ENCODE measurements around the gene SPOCK3. TPM values are rescaled to one million over a fixed set of nuclear protein-coding genes. Genes with fewer than 3 reads are reported as not detected.

Gene SPOCK3
- total and polyA plus RNA-seq, 2 donors (not counting 3 experiments of a cell fraction or from before 2014, with no cell fraction given), result 0.10 TPM; not detected in 1

DNA sequence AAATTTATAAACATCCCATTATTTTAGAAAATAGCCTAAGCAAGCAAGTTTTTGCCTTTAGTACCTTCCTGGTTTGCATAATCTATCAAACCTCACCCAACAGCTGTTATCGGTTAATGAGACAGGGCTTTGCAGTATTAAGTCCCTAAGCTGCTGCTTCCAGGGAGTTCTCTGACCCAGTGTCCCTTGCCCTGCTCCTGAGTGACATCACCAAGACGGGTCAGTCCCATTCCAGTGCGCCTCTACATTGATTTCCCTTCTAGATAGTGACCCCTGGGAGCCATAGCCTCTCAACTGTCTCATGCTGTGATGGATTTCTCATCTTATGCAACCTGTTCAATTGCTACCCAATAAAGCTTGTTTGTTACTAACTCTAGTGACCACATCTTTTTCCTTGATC, 410.4 kb downstream of the SPOCK3 start:
- H3K79me2 ChIP-seq (ENCODE audit: control insufficient read depth, insufficient read depth, low read length), result no peaks in the 10 kb centered on the region
- H4K20me1 ChIP-seq (replicated peaks; ENCODE audit: control insufficient read depth, extremely low read depth, insufficient read depth, low read length), result no peaks in the 10 kb centered on the region
- H3K9me3 ChIP-seq (replicated peaks; ENCODE audit: control insufficient read depth, insufficient read depth, low read length), result no peaks in the 10 kb centered on the region
- no peak overlapping the region for H3K4me2 ChIP-seq (ENCODE audit: insufficient read depth, low read length)
- DNase-seq (ENCODE audit: low read depth, low spot score) (no peak), FAIRE-seq (no peak)
- POLR2A ChIA-PET, result no interaction called here
- no peak for TF ChIP-seq POLR2A (IDR thresholded peaks at IDR 0.05; ENCODE audit: low read depth, low read length)
- TF ChIP-seq MYC (IDR thresholded peaks at IDR 0.05; ENCODE audit: low read depth, low read length), result no peak
- TF ChIP-seq FOS (IDR thresholded peaks at IDR 0.05; ENCODE audit: borderline replicate concordance, insufficient read depth, low read length), result no peak
- no peak for TF ChIP-seq JUN (IDR thresholded peaks at IDR 0.05; ENCODE audit: borderline replicate concordance, insufficient read depth, insufficient read length, low read depth)
- TF ChIP-seq GATA2 (IDR thresholded peaks at IDR 0.05; ENCODE audit: insufficient read depth, insufficient read length, low read depth, low read length), result no peak
- TF ChIP-seq POLR2AphosphoS5 (IDR thresholded peaks at IDR 0.05; ENCODE audit: insufficient read depth, low read depth, low read length), result no peak
- TF ChIP-seq EZH2 (IDR thresholded peaks at IDR 0.05; ENCODE audit: borderline replicate concordance, low read depth, low read length, severe bottlenecking), result no peak
- TF ChIP-seq, protein P1, sequence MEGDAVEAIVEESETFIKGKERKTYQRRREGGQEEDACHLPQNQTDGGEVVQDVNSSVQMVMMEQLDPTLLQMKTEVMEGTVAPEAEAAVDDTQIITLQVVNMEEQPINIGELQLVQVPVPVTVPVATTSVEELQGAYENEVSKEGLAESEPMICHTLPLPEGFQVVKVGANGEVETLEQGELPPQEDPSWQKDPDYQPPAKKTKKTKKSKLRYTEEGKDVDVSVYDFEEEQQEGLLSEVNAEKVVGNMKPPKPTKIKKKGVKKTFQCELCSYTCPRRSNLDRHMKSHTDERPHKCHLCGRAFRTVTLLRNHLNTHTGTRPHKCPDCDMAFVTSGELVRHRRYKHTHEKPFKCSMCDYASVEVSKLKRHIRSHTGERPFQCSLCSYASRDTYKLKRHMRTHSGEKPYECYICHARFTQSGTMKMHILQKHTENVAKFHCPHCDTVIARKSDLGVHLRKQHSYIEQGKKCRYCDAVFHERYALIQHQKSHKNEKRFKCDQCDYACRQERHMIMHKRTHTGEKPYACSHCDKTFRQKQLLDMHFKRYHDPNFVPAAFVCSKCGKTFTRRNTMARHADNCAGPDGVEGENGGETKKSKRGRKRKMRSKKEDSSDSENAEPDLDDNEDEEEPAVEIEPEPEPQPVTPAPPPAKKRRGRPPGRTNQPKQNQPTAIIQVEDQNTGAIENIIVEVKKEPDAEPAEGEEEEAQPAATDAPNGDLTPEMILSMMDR (IDR thresholded peaks at IDR 0.05; ENCODE audit: extremely low read depth in 1 of 2, insufficient read depth in 1 of 2, low read depth in 1 of 2, low read length in 2 of 2), result no peak
- TF ChIP-seq, protein P2, sequence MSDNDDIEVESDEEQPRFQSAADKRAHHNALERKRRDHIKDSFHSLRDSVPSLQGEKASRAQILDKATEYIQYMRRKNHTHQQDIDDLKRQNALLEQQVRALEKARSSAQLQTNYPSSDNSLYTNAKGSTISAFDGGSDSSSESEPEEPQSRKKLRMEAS (IDR thresholded peaks at IDR 0.05; ENCODE audit: insufficient read depth, insufficient read length), result no peak
- CTCF ChIA-PET, result no interaction called here
- H2AFZ ChIP-seq (ENCODE audit: low read depth, low read length), result no peak overlapping the region
- intact Hi-C loops (cut with micrococcal nuclease) (no loop called here), dilution Hi-C loops (cut with MboI; ENCODE audit: extremely low pct_ligation_motif_present, low sequenced_read_pairs) (no loop called here)
- BruUV-seq (replicated peaks), result no TSS peak
- no peak overlapping the region for H3K4me3 ChIP-seq (replicated peaks in 1 of 3; ENCODE audit: insufficient read depth in 1 of 3, low read depth in 1 of 3, low read length in 3 of 3)
- no peaks in the 10 kb centered on the region for H3K36me3 ChIP-seq (ENCODE audit: control insufficient read depth in 2 of 2, extremely low read depth in 1 of 2, insufficient read depth in 2 of 2, low read length in 2 of 2)
- no peak overlapping the region for H3K27ac ChIP-seq (ENCODE audit: insufficient read depth, low read depth, low read length)
- H3K9ac ChIP-seq (replicated peaks; ENCODE audit: extremely low read depth, insufficient read depth, low read length), result no peak overlapping the region
- no peaks in the 10 kb centered on the region for H3K4me1 ChIP-seq (ENCODE audit: control insufficient read depth, extremely low read depth, insufficient read depth, low read length)
- H3K9me1 ChIP-seq (replicated peaks; ENCODE audit: control insufficient read depth, extremely low read depth, insufficient read depth, low read length), result no peaks in the 10 kb centered on the region
- no peaks in the 10 kb centered on the region for H3K27me3 ChIP-seq (ENCODE audit: control insufficient read depth in 2 of 2, insufficient read depth in 2 of 2, low read length in 2 of 2)
